NCI-H2171 (cell line): Measurements from ENCODE around the gene RYR1.
"Not testable (repeated sequence)": the region's sequence is repeated elsewhere in the genome, so short reads cannot be mapped to it uniquely, and the experiment has no call there.

Experiments
- DNase-seq: peaks from one replicate; lab custom pipeline; 2025; lab: John Stamatoyannopoulos, UW

RYR1 gene

GRCh38 chr19:38400361-38400760 is 33.1 kb upstream of the RYR1 start:
- DNase-seq: no peak

- DNase-seq: no peak
These were observed 32.3 kb upstream of the RYR1 start for GRCh38 chr19:38401148-38401547.

GRCh38 chr19:38402623-38402966 is 30.9 kb upstream of the RYR1 start:
- no peak for DNase-seq

- peak; percentile 97 for DNase-seq
These were observed 30.4 kb upstream of the RYR1 start, which contains the start of gene FAM98C for GRCh38 chr19:38402967-38403674. Gene FAM98C (plus strand): TSS chr19:38403093. CDS start chr19:38403154, 61 bp downstream.

GRCh38 chr19:38404858-38405257 is 28.6 kb upstream of the RYR1 start:
- no peak for DNase-seq

GRCh38 chr19:38405276-38405675 is 28.2 kb upstream of the RYR1 start:
- DNase-seq: no peak

- peak; percentile 21 for DNase-seq
These were observed 23.8 kb upstream of the RYR1 start for GRCh38 chr19:38409631-38410133.

GRCh38 chr19:38410407-38410806 is 23.1 kb upstream of the RYR1 start:
- DNase-seq: not testable (repeated sequence)

- no peak for DNase-seq
These were observed 22.3 kb upstream of the RYR1 start for GRCh38 chr19:38411041-38411712.

- not testable (repeated sequence) for DNase-seq
These were observed 21.6 kb upstream of the RYR1 start for GRCh38 chr19:38411898-38412297.

GRCh38 chr19:38412491-38412890 is 21.0 kb upstream of the RYR1 start:
- DNase-seq: no peak

- DNase-seq: no peak
These were observed 20.5 kb upstream of the RYR1 start for GRCh38 chr19:38412961-38413360.

GRCh38 chr19:38413416-38413815 is 20.1 kb upstream of the RYR1 start:
- no peak for DNase-seq

GRCh38 chr19:38417146-38417543 is 16.3 kb upstream of the RYR1 start:
- DNase-seq: no peak

GRCh38 chr19:38417544-38418506 is 15.7 kb upstream of the RYR1 start:
- DNase-seq: peak; percentile 45

- DNase-seq: no peak
These were observed 12.6 kb upstream of the RYR1 start for GRCh38 chr19:38420935-38421334.

GRCh38 chr19:38421856-38422255 is 11.6 kb upstream of the RYR1 start:
- no peak for DNase-seq

- no peak for DNase-seq
These were observed 11.1 kb upstream of the RYR1 start for GRCh38 chr19:38422438-38422837.

- DNase-seq: no peak
These were observed 9.2 kb upstream of the RYR1 start for GRCh38 chr19:38424272-38424671.

GRCh38 chr19:38425222-38425809 is 8.2 kb upstream of the RYR1 start:
- DNase-seq: no peak

- no peak for DNase-seq
These were observed 7.6 kb upstream of the RYR1 start, which contains the start of gene RASGRP4 for GRCh38 chr19:38425810-38426466. Gene RASGRP4 (minus strand): TSS chr19:38426219. CDS start chr19:38426091, 128 bp downstream.
